ENCODE results near the gene NIM1K. TPM values are rescaled to one million over a fixed set of nuclear protein-coding genes. Genes with fewer than 3 reads are reported as not detected.
"Not testable (repeated sequence)": the region's sequence is repeated elsewhere in the genome, so short reads cannot be mapped to it uniquely, and the experiment has no call there.

NIM1K gene
- total RNA-seq, 1 donor from 2014 or later: not detected

DNA sequence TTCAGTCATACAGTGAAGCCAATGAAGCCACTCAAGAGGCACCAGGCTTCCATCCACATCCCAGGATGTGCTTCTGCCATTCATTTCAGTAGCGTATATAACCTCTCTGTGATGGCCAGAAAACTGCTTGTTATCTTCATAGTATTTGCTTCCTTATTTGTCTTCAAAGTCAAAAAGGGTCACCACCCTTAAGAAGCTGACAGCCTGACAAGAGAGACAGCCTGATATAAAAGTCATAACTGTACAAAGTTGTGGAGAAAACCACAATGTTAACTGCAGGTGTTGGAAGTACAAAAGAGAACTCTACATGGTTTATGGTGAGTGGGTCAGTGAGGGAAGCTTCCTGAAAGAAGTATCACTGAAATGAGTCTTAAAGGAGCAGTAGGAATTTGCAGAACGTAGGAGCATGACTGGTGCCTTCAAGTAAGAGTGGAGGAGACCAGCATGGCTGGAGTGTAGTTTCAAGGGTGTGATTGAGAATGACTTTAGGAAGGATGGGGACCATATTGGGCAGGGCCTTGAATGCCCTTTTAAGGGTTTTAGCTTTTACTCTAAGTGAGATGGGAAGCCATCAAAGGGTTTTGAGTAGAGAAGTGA is 33.7 kb downstream of the NIM1K start:
- no peak for DNase-seq (ENCODE audit: extremely low read depth, low read depth, low spot score)

GRCh38 chr5:43227655-43228054 is 35.6 kb downstream of the NIM1K start:
- peak; percentile 42 for DNase-seq (ENCODE audit: extremely low read depth, low read depth, low spot score)

DNA sequence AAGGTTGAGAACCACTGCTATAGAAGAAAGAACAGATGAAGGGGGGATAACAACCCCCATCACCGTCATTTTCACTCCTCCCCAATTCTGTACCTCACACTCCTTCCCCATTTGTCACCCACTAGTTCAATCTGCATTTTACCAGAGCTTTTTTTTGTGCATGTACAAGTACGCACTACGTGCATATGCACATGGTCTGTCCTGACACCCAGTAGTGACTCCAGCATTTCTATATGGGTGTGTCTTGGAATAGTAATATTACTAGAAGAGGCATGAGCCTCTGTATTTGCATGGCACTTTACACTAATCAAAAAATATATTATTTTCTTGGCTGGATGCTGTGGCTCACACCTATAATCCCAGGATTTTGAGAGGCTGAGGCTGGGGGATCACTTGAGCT is 38.7 kb downstream of the NIM1K start:
- no peak for DNase-seq (ENCODE audit: extremely low read depth, low read depth, low spot score)

- DNase-seq (ENCODE audit: extremely low read depth, low read depth, low spot score): no peak
Observed at GRCh38 chr5:43231977-43232376, 40.0 kb downstream of the NIM1K start.

DNA sequence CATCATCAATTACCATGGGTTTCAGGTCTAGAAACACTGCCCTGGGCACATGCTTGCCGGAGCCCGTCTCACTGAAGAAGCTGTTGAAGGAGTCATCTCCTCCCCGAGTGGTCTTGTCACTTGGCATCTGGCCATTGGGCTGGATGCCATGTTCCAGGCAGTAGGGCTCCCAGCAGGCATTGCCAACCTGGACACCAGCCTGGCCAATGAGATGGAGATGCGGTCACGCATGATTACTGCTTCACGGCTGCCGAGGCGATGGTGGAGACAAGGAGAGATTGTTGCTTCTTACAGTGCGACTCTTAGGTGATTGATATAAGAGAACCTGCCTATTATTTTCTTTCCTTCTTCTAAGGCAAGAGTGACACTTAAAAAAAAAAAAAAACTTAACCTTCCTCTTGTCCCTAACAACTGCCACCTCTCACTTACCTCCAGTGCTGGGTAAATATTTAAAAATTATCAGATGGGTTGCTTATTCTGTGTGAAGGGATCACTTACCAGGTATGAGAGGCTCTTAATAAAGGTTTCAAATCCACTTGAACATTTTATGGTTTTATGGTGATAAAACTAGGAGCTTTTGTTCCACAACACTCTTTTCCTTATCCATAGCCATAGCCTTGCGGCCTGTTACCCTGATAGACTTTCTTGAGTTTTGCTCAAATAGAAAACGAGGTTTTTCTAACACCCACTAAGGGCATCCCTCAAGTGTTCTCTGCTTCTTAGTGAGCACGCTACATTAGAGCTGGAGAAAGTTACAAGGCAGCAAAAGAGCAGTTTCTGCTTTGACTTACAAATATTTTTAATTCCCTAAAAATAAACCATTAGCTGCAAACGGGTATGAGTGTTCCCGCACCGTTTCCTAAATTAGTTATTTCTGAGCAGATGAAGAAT is 41.2 kb downstream of the NIM1K start:
- DNase-seq (ENCODE audit: extremely low read depth, low read depth, low spot score): no peak

GRCh38 chr5:43233946-43234345 is 41.9 kb downstream of the NIM1K start:
- DNase-seq (ENCODE audit: extremely low read depth, low read depth, low spot score): no peak

- no peak for DNase-seq (ENCODE audit: extremely low read depth, low read depth, low spot score)
Observed at GRCh38 chr5:43236653-43237355, 44.8 kb downstream of the NIM1K start.

- DNase-seq (ENCODE audit: extremely low read depth, low read depth, low spot score): no peak
Observed at GRCh38 chr5:43242196-43242595, 50.2 kb downstream of the NIM1K start.

DNA sequence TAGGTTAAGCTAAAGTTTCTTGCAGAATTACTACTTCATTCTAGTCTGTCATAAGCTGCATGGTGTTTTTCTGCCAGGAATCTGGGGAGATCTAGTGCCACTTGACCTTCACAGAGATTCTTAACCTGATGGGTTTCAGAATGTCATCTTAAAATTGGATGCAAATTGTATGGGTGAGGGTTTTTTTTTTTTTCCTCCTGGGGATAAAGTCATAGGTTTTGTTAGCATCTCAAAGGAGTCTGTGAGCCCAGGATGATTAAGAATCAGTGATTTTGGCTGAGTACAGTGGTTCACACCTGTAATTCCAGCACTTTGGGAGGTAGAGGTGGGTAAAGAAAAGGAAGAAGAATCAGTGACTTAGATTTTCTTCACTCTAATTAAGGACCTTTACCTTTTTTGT is 51.2 kb downstream of the NIM1K start:
- no peak for DNase-seq (ENCODE audit: extremely low read depth, low read depth, low spot score)

GRCh38 chr5:43244823-43245565 is 53.0 kb downstream of the NIM1K start:
- no peak for DNase-seq (ENCODE audit: extremely low read depth, low read depth, low spot score)

GRCh38 chr5:43245724-43246385 is 53.8 kb downstream of the NIM1K start:
- no peak for DNase-seq (ENCODE audit: extremely low read depth, low read depth, low spot score)

DNA sequence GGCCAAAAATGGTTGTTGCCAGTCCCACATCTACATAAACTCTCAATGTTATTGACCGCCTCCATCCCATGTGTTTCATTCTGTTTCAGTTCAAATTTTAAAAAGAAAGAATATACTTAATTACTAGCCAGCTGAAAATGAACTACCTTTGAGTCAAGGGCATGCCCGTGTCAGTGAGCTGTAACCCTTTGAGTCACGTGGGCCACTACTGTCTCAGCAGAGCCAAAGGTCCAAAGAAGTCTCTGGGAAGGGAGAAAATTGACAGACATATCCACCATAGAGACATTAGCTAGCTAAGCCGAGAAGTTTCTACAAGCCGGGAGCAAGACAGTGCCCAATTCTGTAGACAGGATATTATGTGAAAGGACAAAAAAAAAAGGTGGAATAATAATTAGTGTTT is 59.7 kb downstream of the NIM1K start:
- no peak for DNase-seq (ENCODE audit: extremely low read depth, low read depth, low spot score)

- DNase-seq (ENCODE audit: extremely low read depth, low read depth, low spot score): no peak
Observed at GRCh38 chr5:43255704-43256103, 63.7 kb downstream of the NIM1K start.

DNA sequence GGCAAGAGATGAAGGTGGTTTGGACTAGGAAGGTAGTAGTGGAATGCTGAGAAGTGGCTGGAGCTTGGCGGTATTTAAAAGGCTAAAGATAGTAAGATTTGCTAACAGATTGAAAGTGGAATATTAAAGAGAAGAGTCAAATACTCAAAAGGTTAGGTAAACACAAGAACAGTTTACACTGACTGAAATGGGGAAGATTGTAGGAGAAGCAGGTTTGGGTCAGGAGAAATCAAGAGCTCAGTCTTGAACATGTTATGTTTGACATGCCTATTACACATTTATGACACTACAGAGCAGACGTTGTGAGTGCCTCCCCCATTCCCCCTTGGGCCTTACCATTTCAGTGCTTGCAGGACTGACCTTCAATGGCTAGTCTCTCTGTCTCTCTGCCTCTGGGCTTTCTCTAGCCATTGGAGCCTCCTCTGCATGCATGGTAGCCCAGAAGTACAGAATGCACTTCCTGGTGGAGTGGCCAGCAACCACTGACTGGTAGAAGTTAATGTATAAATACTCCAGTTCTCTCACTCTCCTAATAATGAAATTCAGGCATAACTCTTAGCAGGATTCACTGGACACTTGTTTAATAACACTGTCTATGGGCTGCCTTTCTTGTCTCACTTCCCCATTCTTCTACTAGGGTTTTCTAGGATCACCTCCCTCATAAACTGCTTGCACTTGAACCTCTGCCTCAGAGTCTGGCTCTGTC is 64.4 kb downstream of the NIM1K start:
- no peak for DNase-seq (ENCODE audit: extremely low read depth, low read depth, low spot score)

- no peak for DNase-seq (ENCODE audit: extremely low read depth, low read depth, low spot score)
Observed at GRCh38 chr5:43258116-43258515, 66.1 kb downstream of the NIM1K start.

GRCh38 chr5:43262269-43262668 is 70.2 kb downstream of the NIM1K start:
- not testable (repeated sequence) for DNase-seq (ENCODE audit: extremely low read depth, low read depth, low spot score)

DNA sequence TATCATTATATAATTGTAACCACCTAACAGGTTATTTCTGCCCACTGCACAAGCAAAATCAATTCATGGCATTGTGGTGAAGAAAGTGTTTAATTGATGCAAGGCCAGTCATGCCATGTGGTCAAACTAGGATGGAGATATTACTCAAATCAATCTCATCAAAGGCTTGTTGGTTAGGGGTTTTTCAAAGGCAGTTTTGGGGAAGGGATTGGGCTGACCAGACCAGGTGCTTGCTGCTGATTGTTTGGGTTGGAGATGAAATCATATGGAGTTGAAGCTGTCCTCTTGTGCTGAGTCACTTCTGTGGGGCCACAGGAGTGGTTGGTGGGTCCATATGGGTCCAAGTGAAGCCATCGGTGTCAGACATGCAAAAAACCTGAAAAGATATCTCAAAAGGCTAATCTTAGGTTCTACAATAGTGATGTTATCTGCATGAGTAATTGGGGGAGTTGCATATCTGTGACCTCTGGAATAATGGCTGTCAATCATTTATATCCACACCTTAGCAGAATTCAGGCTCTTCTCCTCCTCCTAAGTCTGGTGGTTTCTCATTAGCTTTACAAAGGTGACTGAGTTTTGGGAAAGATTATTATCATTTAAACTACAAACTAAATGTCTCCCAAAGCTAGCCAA is 76.3 kb downstream of the NIM1K start:
- DNase-seq (ENCODE audit: extremely low read depth, low read depth, low spot score): no peak

DNA sequence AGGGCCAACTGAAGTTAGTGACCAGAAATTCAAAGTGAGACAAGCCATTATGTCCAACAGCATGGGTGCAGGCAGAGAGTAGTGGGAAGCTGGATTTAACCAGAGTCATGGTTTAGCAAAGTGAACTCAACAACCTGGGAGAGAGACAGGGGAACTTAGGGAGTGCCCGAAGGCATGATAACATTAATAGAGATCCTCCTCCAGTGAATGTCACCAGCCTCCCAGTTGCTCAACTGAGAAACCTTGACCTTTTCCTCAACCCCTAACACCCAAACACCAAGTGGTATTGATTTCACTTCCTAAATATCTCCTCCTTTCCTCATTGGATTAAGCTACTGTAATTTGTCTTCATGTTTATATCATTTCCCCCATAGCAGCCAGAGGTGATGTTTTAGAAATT is 78.6 kb downstream of the NIM1K start:
- DNase-seq (ENCODE audit: extremely low read depth, low read depth, low spot score): no peak

DNA sequence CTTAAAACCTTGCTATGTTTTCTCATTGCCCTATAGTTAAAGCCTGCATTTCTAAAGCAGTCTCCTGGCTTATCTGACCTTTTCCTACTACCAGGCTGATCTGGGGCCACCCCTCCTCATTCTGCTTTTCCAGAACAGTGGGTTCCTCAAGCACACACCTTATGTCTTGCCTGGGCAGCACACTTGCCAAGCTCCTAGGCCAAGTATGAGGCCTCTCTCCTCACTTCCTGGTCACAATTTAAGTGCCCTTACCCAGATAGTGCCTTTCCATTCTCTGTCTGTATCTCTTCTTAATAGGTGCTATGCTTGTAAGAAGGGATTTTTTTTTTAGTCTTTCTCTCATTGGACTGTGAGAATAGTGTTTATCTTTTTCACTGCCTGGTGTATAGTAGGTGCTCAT is 81.5 kb downstream of the NIM1K start:
- DNase-seq (ENCODE audit: extremely low read depth, low read depth, low spot score): no peak

Measured in glomerular endothelial cell (primary cell).